ENCODE results near the gene MACF1.
"Not testable (repeated sequence)": the region's sequence is repeated elsewhere in the genome, so short reads cannot be mapped to it uniquely, and the experiment has no call there.

Gene MACF1

GRCh38 chr1:39498821-39499220 lies 294.3 kb downstream of the MACF1 start:
- not testable (repeated sequence) for DNase-seq

- no peak for DNase-seq
Observed at GRCh38 chr1:39499668-39500067, 295.2 kb downstream of the MACF1 start.

DNA sequence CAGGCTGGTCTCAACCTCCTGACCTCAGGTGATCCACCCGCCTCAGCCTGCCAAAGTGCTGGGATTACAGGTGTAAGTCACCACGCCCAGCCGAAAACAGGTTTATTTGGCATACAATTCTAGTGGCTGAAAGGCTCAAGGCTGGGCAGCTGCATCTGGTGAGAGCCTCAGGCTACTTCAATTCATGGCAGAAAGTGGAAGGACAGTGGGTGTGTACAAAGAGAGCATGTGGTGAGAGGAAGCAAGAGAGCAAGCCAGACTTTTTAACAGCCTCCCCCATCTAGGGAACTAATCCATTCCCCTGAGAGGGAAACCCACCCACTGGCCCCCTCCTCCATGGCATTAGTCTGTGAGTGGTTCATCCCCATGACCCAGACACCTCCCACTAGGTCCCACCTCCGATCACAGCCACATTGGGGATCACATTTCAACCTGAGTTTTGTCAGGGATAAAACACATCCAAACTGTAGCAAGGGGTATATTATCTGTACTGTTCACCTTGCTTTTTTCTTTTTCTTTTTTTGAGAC lies 296.4 kb downstream of the MACF1 start:
- no peak for DNase-seq

- no peak for DNase-seq
Observed at GRCh38 chr1:39501666-39502065, 297.2 kb downstream of the MACF1 start.

DNA sequence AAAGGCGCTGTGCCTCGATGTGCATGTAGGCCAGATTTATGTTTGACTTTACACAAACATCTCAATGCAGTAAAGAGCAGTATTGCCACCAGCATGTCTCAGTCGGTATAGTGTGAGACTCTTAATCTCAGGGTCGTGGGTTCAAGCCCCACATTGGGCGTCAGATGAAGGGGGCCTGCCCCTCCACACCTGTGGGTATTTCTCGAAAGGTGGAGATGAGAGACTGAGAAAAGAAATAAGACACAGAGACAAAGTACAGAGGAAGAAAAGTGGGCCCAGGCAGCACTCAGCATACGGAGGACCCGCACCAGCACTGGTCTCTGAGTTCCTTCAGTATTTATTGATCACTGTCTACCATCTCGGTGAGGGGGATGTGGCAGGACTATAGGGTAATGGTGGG lies 299.9 kb downstream of the MACF1 start:
- not testable (repeated sequence) for DNase-seq

GRCh38 chr1:39505289-39505688 lies 300.8 kb downstream of the MACF1 start:
- no peak for DNase-seq

GRCh38 chr1:39507230-39507928 lies 302.9 kb downstream of the MACF1 start:
- DNase-seq, result no peak

GRCh38 chr1:39508266-39508665 lies 303.8 kb downstream of the MACF1 start:
- DNase-seq, result no peak

DNA sequence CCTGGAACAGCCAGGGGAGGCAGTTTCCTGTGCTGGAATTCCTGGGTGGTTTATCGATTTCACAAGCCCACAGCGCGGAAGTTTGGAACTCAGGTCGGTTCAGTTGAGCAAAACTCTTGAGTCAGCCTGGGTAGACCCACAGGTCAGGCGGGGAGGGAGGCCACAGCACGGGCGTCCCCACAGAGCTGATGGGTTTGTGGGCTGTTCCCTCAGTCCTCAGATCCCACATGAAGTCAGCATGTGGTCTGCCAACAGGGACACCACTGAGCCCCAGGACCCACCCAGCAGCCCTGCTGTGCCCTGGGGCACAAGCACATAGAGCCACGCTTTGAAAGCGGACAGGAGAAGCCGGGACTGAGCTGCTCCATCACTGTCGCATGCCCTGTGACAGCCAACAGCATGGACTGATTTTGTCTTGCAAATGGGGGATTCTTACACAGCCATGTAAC lies 304.4 kb downstream of the MACF1 start:
- DNase-seq, result no peak

DNA sequence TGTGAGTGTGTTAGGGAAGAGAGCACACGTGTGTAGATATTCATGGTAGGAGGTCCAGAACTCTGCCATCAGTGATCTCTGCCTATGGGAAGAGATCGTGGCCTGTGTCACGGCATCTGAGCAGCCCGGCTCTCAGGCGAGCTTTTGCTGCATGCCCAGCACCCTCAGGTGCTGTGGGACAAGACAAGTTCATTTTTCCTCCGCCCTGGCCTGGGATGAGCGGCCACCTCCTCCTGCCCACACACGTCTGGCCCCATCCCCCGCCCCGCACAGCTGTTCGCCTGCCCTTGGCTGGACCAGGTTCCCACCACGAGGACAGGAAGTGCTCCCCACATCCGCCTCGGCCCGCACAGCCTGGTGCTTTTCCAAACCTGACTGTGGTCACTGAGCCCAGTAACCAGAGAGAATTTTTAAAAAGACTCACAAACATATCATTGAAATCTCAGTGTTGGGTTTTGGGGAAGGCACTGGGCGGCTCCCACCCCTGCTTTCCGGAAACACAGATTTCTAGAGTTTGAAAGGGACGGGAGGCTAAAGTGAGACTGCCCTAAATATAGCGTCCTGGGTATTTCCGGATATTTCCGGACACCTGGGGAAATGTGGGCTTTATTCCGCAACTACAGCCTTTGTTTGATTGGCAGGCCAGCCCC lies 305.0 kb downstream of the MACF1 start:
- DNase-seq, result no peak

GRCh38 chr1:39510570-39511186 lies 306.2 kb downstream of the MACF1 start:
- DNase-seq, result not testable (repeated sequence)

DNA sequence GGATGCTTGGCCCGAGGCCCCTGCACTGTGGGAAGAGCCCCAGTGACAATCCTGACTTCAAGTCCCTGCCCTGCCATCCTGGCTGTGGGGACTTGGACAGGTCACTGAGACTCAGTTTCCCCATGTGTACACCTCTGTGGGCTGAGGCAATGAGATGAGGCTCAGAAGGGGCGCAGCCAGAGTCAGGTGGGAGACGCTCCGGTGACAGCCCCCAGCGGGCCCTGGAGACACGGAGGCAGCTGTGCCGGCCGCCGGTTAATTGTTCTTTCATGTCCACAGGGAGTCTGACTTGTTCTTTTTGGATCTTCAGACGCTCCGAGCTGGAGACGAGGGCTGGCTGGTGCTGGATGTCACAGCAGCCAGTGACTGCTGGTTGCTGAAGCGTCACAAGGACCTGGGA lies 307.0 kb downstream of the MACF1 start:
- not testable (repeated sequence) for DNase-seq

- not testable (repeated sequence) for DNase-seq
Observed at GRCh38 chr1:39512234-39512847, 307.8 kb downstream of the MACF1 start.

DNA sequence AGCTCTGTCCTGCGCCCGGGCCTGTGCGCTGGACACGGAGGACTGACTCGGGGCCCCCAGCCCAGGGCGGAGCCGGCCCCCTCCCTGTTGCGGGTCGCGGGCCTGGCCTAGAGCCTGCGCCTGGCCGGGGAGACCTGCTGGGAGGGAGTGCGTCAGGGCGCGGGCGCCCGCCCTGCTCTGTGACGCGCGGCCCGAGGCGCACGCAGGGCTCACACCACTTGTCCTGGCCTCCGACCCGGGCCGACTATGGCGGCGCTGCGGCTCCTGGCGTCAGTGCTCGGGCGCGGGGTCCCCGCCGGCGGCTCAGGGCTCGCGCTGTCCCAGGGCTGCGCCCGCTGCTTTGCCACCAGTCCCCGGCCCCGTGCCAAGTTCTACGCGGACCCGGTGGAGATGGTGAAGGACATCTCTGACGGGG lies 310.2 kb downstream of the MACF1 start:
- DNase-seq, result not testable (repeated sequence)

DNA sequence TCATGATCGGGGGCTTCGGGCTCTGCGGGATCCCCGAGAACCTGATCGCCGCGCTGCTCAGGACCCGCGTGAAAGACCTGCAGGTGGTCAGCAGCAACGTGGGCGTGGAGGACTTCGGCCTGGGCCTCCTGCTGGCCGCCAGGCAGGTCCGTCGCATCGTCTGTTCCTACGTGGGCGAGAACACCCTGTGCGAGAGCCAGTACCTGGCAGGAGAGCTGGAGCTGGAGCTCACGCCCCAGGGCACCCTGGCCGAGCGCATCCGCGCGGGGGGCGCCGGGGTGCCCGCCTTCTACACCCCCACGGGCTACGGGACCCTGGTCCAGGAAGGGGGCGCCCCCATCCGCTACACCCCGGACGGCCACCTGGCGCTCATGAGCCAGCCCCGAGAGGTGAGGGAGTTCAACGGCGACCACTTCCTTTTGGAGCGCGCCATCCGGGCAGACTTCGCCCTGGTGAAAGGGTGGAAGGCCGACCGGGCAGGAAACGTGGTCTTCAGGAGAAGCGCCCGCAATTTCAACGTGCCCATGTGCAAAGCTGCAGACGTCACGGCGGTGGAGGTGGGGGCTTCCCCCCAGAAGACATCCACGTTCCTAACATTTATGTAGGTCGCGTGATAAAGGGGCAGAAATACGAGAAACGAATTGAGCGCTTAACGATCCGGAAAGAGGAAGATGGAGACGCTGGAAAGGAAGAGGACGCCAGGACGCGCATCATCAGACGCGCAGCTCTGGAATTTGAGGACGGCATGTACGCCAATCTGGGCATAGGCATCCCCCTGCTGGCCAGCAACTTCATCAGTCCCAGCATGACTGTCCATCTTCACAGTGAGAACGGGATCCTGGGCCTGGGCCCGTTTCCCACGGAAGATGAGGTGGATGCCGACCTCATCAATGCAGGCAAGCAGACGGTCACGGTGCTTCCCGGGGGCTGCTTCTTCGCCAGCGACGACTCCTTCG lies 310.9 kb downstream of the MACF1 start:
- DNase-seq, result peak; percentile 17

GRCh38 chr1:39516841-39517240 lies 312.3 kb downstream of the MACF1 start:
- not testable (repeated sequence) for DNase-seq

GRCh38 chr1:39517936-39518335 lies 313.4 kb downstream of the MACF1 start:
- DNase-seq, result not testable (repeated sequence)

- DNase-seq, result not testable (repeated sequence)
Observed at GRCh38 chr1:39519376-39519775, 314.9 kb downstream of the MACF1 start.

- DNase-seq, result not testable (repeated sequence)
Observed at GRCh38 chr1:39522221-39522620, 317.7 kb downstream of the MACF1 start.

DNA sequence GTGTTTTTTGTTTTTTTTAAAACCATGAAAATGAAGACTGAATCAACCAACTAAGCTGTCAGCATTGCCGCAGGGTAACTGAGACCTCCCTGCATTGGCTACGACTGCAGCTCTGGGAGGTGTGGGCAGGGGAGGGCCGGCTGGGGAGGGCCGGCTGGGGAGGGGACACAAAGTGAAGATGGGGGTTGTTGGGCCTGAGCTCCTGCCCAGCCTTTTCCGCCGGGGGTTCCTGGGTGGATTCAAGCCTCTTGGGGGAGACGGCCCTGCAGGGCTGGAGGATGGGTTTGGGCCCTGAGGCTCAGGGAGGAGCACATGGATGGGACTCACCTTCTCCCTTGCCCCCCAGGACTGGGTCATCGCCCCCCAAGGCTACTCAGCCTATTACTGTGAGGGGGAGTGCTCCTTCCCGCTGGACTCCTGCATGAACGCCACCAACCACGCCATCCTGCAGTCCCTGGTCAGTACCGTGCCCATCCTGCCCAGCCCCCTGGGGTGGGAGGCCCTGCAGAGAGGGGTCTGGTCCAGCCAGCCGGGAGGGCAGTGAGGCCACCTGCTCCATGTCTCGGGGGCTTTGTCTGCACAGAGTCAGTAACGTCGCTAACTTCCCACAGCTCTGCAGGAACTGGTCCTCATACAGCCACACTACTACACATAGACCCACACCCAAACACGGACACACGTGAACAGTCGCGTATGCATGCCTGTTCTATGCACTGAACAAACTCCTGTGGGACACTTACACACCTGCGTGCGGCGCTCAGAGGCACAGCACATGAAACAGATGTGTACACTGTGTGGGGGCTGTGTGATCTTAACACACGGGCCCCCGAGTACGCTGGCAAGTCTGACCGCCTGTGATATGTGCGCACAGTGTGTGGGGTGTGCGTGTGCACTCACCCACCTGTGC lies 318.4 kb downstream of the MACF1 start:
- DNase-seq, result no peak

GRCh38 chr1:39524171-39524570 lies 319.7 kb downstream of the MACF1 start:
- no peak for DNase-seq

Measured in stimulated activated CD4-positive, alpha-beta T cell treated with anti-CD3 and anti-CD28 coated beads, Interleukin-4, amount 100 ng/mL, for 24 hours (primary cell).